ENCODE data around the gene EEPD1.

- TF ChIP-seq RFX5 (IDR thresholded peaks at IDR 0.05; ENCODE audit: low read length): no peak
- no peak for TF ChIP-seq CTCF (IDR thresholded peaks at IDR 0.05)
- no peak for TF ChIP-seq MEF2A (IDR thresholded peaks at IDR 0.05; ENCODE audit: borderline replicate concordance, low read depth)
Observed at GRCh38 chr7:36165802-36166201, 12.7 kb downstream of the EEPD1 start.

Measured in SK-N-SH (cell line).